Fibroblast of peridontal ligament (primary cell): ENCODE measurements around the gene FOSL2.
"Not testable (repeated sequence)": the region's sequence is repeated elsewhere in the genome, so short reads cannot be mapped to it uniquely, and the experiment has no call there.

ENCODE experiments used
- DNase-seq: peaks from one replicate; pipeline ENCODE4 v3.0.0-alpha.2; 2010; ENCODE audit errors: extremely low read depth

The FOSL2 gene

DNA sequence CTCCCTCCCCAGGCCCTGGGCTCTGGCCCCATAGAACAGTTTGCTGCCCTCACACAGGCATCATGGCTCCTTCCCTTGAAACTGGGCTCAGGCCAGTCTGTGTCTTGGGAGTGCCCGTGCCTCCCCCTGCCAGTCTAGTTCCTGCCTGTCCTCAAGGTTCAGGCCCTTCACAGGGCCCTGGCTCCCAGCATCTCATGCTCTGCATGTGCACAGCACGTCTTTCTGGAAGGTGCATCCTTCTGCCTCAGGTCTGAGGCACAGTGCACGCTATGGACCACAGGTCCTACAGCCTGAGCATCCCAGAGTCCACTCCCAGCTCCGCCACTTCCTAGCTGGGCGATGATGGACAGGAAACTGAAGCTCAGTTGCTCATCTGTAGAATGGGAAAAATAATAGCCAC, 35.6 kb upstream of the FOSL2 start:
- no peak for DNase-seq

DNA sequence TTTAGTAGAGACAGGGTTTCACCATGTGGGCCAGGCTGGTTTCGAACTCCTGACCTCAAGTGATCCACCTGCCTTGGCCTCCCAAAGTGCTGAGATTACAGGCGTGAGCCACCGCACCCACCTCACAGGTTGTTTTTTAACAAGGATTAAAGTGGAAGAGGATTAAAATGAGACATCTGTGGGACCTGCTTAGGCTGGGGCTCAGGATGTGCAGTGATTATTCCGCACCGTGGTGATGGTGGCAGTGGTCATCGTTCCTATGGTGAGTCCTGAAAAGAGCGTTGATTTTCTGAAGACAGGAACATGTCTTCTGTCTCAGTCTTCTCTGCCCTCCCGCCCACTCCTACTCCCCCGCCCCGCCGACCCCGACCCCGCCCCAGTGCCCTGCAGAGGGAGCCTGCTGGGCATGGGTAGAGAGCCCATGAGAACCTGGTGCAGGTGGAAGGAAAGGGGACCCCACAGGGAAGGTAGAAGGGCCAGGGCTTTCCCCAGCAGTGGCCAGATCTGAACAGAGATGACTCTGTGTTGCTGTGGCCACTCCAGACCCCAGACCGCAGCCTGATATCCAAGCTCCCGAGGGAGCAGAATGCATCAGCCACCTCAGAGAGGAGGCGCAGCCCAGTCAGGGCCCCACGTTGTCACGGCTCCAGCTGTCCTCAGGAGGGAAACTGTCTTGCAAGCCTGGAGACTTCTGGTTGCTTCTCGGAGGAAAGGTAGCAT, 34.5 kb upstream of the FOSL2 start:
- no peak for DNase-seq

DNA sequence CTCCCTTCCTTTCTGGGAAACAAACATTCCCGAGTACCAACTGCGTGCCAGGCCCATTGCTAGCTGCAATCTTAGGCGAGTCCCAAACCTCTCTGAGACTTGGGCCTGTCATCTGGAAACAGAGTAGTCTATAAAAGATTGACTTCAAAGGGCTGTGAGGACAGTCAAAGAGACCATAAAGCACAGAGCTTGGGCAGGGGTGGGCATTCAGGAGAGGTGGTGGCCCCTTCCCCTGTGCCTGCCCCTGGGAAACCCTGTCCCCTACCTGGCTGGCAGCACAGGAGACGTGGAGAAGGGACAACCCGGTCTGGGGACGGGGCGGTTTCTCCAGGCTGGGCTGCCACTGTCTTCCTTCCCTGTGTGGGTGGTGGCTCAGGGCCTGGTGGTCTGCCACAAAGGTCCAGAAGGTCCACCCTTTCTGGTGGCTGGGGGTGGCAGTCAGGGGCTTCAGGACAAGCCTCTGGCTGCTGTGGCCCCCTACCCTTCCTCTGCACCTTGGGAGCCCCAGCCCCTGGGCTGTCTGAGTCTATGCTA, 33.9 kb upstream of the FOSL2 start:
- no peak for DNase-seq

DNA sequence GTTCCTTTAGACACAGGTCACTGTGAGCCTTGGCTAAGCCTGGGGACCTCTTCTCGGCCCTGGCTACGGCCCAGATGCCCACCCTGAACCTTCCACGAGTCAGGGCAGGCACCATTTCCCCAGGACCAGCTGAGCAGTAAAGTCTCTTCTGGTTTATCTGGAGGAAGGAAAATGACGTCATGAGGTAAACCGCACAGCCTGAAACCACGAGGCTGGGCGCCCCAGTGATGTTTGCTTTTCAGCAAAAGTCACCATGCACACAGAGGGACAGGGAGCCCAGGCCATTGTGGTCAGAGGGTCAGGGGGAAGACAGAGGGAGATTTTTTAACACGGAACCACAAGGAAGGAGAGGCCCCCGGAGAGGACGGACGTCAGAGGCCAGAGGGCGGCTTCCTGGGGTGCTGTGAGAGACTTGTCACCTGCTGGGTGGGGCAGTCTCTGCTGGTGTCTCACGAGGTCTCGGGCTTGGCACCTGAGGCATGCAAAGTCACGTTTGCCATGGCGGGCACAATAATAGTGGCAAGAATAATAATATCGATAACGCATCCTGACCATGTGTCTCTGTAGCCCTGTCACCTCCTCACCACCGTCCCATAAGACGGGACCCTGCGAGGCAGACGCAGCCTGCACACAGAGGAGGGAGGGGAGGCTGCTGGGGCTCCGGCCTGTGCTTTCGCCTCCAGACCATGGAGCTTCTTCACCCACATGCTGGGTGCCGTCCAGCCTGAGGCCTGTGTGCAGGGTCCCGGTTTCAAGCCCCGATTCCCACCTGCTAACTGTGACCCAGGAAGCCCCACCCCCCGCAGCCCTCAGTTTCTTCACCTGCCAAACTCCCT, 33.2 kb upstream of the FOSL2 start:
- DNase-seq, result peak; percentile 27

DNA sequence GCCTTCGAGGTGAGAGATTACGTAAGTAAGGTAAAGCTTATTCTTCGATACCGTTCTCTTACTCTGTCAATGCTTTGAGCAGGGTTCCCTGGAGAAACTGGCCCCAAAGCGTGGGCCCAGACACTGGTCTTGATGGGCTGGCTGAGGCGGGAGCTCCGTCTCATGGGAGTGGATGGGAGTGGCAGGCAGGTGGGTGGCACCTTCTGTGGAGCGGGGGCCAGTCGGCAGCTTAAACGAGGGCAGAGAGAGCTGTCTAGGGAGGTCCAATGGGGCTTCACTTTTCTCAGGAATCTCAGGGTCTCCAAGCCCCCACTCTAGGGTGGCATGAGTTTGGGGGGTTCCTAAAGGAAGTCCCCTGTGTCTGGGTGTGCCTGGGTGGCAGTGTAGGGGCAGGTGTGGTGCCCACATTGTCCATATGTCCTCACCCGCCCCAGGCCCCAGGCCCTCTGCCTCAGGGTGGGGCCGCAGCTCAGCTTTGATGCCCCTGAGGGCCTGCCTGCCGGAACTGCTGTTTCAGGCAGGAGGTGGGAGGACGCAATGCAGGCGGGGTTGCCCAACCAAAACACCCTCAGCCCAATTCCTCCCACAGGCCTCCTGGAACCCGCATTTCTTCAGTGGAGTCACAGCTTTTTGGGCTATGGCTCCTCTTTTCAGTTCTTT, 32.5 kb upstream of the FOSL2 start:
- no peak for DNase-seq

DNA sequence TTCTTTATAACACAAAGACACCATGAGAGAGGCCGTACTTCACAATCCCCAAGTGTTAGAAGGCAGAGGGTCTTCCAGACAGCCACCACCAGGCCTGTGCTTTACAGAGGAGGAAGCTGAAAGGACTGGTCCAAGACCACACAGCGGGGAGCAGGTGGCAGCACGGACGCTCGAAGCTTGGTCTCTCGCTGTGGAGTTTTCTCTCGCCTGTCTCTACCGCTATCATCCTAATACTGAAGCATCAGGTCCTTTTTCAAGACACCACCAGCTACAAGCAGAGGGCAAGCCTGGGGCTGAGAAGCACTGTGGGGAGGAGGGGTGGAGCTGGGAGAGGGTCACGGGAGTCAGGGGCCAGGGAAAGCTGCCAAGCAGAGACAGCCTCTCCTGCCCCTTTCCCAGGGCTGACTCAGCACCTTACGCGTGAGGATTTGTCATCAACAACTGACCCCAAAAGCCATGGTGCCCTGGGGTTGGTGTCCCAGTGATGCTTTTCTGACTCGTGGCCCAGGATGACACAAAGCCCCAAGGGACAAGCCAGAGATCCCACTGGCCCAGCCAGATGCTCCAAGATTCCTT, 31.9 kb upstream of the FOSL2 start:
- DNase-seq, result peak; percentile 63

DNA sequence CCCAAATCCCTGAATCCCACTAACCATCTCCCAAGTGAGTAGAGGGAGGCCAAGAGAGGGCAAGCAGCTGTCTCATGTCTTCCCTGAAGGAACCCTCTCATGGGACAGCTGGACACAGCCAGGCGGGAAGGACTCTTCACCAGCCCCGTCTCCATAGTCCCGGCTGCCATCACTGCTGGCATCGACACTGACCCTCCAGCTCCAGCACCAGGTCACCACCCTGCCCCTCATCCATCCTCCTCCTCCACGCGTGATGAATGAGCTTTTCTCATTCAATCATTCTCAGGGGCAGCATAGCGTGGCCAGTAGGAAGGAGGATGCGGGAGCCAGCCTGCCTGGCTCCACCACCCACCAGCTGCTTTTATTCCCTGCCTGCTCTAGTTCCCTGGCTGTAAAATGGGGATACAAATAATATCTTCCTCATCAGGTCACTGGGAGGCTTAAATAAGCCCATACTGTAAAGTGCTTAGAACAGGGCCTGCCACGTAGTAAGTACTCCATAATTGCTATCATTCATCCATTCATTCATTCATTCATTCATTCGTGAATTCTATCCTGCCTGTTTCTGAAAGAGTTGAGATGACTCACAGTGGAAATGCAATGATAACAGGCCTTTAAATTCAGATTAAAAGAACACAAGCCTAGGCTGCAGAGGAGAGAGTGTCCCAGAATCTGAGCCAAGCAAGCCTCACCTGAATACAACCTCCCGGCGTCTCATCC, 30.5 kb upstream of the FOSL2 start:
- no peak for DNase-seq

DNA sequence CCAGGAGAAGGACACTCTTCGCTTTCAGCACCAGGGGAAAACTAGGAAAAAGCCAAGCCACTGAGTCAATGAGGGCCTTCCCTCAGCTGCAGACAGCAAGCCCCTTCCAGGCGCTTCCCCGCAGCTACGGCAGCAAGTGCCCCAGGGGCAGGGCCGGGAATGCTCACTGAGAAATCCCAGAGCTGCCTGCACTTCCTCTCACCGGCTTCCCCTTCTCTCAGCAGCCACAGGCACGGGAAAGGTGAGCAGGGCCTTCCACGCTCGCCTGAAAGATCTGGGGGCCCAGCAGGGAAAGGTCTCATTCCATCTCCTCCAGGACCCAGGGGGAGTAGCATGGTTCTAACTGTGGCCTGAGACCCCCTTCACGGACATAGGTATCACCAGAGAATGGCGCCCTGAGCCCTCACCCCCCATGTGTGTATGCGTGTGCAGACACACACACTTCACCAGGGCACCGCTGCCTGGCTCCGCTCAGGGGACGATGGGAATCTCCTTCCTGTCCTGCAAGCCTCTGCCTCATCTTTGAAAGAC, 29.6 kb upstream of the FOSL2 start:
- no peak for DNase-seq

DNA sequence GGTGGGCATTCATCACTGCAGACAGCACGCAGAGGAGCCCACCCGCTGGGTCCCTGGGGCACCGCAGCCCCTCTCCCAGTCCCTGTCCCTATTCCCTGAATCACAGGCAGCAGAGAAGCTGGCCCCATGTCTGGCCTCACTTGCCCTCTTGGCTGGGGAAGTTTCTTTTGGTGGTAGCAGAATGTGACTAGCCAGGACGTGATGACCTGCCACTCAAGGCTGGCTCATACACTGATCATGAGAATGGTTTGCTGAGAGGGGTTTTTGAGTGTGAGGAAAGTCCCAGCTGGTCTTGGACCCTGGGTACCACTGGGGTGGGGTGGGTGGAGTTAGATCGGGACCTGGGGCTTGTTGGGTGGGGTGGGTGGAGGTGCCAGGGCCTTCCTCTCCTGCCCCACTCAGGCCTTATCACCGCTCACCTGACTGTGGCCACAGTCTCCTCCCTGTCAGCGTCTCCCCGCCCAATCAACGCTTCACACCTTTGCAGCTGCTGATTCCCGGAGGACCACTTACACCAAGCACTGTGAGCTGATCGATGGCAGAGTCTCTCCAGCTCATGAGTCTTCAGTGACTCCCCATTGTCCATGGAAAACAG, 28.9 kb upstream of the FOSL2 start:
- DNase-seq, result no peak

DNA sequence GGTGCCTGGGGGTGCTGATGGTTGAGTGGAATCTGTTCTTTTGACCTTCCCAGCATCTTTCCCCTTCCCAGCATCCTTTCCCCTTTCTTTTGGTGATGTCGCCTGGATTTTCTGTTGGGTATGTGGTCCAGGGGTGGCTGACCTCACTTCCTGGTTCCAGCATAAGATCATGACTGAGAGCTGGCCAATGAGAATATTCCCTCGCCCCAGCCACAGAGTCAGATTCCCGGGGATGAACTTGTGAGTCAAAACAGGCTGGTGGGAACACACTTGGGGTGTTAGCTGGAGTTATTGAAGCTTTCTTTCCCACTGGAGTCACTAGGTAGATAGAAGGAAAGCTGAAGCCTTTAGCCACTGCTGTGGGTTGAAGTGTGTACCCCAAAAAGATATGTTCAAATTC, 28.0 kb upstream of the FOSL2 start:
- DNase-seq, result no peak

DNA sequence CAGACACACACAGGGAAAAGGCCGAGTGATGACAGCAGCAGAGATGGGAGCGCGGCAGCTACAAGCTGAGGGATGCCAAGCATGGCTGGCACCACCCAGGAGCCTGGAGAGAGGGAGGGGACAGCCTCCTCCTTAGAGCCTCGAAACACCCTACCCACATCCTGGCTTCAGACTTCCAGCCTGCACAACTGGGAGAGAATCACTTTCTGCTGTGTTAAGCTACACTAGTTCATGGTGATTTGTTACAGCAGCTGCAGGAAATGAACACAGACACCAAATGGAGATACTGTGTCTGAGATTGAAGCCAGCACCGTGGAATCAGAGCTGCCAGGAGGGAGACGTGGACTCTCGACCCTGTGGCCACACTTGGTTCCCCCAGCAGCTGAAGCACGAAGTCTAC, 27.5 kb upstream of the FOSL2 start:
- no peak for DNase-seq

DNA sequence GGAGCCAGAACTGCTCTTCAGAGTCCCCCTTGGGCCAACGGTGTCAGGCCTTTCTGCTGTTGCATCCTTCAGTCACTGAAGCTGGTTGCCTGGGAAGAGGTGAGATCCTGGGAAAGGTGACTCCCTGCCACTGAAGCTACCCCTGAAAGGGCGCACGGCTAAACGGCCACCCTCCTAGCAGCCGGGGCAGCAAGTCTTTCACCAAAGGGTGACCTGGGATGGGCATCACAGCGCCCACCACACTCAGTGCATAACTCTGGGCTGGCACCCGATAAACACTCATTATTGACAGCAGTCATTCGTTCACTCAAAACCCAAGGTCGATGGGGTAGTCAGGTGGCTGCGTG, 26.5 kb upstream of the FOSL2 start:
- DNase-seq, result no peak

DNA sequence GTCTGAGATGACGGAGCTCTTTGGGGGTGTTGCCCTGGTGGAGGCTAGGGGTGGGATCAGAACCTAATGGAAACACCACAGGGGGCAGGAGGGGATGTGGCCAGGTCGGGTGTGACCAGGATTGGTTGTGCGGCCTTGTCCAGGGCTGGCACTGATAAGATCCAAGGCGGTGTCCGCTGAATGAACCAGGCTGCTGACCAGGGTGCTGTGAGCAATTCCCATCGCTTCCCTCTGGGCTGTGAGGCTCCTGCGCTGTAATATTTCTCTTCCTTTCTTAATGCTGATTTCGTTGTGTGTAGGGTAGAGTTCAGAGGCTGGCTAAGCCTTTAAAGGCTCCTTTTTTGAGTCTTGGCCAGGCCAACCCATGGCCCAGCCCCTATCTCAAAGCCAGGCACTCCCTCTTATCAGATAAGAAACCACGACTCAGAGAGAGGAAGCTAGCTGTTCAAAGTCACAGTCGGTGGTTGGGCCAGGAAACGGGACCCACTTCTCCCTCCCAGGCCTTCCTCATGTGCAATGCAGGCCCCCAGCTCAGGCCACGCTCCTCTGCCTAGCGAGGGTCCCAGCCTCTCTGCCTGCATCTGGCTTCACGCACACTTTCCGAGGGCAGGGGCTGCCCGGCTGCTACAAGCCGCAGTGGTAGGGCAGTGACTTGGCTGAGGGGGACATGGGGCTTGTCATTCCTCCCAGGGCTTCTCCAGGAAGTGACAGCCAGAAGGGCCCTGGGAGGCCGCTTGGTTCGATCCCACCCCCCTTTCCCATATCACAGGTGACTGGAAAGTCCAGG, 26.0 kb upstream of the FOSL2 start:
- DNase-seq, result no peak

DNA sequence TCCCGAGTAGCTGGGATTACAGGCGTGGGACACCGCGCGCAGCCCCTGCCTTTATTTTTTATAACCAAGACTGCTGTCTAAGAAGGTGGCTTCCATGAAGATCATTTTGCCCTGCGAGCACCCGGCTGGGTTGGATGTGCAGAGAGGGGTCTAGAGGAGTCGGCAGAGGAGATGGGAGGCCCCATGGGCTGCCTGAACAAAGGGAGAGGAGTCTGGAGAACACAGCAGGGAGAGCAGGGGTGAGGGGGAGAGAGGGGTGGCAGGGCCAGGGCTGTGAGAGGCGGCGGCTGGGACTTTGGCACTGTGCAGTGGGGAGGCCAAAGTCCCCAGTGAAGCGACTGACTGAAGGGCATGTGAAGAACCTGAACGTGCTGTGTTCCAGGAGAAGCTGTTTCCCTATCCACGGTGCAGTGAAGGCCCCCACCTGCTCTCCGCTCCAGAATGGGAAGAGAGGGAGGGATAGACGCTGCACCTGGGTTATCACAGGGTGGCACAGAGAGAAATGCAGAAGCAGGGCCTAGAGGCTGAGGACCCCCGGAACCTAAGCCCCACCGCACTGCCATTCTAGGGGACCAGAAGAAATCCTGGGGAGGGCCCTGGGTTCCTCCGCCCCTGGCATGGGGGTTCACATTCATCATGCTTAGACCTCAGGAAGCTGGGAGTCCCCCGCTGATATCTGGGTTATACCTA, 24.8 kb upstream of the FOSL2 start:
- DNase-seq, result no peak

DNA sequence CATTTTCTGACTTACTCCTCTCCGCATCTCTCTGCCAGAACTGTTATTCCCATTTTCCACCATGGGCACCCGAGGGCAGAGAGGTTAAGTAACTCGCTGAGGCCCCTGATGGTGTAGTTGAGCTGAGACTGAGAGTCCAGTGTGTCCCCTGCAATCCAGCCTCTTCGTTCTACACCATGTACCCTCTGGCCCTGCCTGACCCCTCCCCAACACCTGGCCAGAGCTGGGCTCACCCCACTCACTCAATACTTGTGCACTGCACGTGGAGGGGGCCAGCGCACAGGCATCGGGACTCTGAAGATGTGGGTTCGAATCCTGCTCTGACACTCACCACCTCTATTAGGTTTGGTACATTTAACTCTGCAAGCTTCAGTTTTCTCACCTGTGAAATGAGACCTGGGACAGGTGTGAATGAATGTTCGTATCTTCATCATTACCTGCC, 24.3 kb upstream of the FOSL2 start:
- no peak for DNase-seq

DNA sequence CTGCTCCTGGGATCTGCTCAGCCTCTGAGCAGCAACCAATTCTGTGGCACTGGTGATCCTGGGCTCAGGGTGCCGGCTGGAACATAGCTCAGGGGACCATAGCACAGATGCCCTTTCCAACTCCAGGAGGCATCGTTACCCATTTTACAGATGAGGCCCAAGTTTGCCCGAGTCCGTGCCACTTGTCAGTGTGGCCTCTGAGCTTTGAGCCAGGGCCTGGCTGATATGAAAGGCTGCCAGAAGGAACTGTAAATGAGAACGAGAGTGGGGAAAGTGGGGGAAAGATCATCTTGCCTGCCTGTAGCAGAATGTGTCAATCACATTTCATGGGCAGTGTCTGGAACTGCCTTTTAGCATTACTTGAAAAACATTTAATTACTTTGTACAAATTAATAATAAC, 23.3 kb upstream of the FOSL2 start:
- no peak for DNase-seq

DNA sequence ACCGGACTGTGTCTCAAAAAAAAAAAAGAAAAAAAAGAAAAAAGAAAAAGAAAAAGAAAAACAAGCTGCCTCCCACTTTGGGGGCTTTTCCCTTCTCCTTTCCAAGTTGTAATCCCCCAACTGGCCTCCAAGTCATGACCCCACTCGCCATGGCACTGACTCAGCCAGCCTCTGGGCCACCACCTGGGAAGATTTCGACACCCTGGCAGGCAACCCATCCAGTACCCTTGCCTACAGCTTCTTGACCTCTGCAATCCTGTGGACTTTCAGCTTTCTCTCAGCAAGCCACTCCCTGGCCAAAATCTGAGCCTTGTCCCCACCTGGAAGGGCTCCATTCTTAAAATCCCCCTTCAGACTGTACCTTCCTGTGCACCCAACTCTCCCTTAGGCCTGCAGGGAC, 22.3 kb upstream of the FOSL2 start:
- DNase-seq, result no peak

DNA sequence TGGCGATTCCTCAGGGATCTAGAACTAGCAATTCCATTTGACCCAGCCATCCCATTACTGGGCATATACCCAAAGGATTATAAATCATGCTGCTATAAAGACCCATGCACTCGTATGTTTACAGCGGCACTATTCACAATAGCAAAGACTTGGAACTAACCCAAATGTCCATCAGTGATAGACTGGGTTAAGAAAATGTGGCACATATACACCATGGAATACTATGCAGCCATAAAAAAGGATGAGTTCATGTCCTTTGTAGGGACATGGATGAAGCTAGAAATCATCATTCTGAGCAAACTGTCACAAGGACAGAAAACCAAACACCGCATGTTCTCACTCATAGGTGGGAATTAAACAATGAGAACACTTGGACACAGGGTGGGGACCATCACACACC, 20.9 kb upstream of the FOSL2 start:
- not testable (repeated sequence) for DNase-seq

DNA sequence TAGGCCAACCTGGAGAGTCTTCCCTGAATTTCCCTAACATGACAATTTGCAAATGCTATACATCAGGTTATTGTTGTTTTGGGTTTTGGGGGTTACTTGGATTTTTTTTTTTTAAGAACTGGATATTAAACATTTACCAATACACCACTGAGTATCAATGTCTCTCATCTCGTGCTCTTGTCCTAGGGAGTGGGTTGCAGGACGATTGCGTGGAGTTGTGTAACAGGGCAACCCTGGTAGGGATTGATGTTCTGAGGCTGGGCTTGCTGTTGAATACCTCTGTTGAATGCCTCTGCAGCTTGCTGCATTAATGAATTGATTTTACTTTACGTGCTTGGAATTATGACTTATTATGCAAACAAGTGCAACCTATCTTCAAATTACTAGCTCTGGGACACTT, 18.8 kb upstream of the FOSL2 start:
- no peak for DNase-seq

DNA sequence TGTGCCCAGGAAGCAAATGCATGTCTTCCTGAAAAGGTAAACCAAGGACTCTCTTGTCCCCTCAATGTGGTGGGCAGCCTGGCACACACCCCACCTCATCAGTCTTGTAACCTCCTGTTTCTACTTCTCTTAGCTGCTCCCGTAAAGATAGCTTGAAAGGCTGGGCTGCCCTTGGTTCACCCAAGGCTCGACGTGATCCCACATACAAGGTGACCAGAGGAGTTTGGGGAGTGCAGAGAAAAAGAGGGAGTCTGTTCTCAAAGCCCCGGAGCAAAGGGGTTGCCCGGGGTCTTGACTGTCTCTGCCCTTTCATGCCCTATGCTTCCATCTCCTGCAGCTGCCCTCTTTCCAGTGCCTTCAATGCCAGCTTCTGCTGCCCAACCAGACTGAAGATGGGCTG, 18.3 kb upstream of the FOSL2 start:
- no peak for DNase-seq
